ENCODE measurements around the gene CSTB. TPM values are rescaled to one million over a fixed set of nuclear protein-coding genes. Genes with fewer than 3 reads are reported as not detected.

The CSTB gene
- total and polyA plus RNA-seq, 2 donors (not counting 1 experiment from before 2014, with no cell fraction given) = 14.0 to 28.3 TPM

DNA sequence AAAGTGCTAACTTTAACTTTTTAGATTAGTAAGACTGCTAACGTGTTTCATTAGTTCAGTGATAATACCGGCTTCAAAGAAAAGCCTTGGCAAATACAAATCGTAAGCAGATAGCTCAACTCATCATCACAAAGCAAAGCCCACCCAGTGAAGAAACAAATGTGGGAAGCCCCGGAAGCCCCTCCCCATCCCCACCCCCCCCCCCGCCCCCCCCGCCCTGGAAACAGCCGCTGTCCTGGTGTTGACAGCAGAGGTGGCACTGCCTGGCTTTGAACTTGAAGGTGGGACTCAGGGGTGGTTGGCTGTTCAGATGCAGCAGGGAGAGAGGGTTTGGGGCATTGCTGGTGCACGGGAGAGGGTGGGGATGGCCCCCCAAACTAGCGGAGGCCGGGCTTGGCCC lies 43.0 kb downstream of the CSTB start:
- TF ChIP-seq EZH2 (IDR thresholded peaks at IDR 0.05; ENCODE audit: borderline replicate concordance, insufficient read depth, low read depth, low read length, poor library complexity, severe bottlenecking) (no peak), CTCF (IDR thresholded peaks at IDR 0.05) (no peak)
- WGBS (ENCODE audit: insufficient coverage) = no CpG with 5 or more reads among the region's 10 CpGs
- Histone ChIP-seq H3K36me3 (replicated peaks in 1 of 2; ENCODE audit: control extremely low read depth in 1 of 2, control insufficient read depth in 1 of 2, extremely low read depth in 1 of 2, insufficient read depth in 2 of 2, low read length in 1 of 2) (peaks cover 0 to 3% of the 10 kb centered on the region in 2 experiments), H3K9me3 (ENCODE audit: control extremely low read depth in 1 of 3, control insufficient read depth in 2 of 3, insufficient read depth in 1 of 3, low read length in 2 of 3) (peaks cover 0 to 5% (median 0%) of the 10 kb centered on the region in 3 donors), H3K4me2 (replicated peaks; ENCODE audit: low read depth, low read length, poor library complexity, severe bottlenecking) (no peak overlapping the region), H3K79me2 (ENCODE audit: control insufficient read depth, insufficient read depth, low read length) (peaks cover 19% of the 10 kb centered on the region), H3K4me3 (ENCODE audit: control extremely low read depth in 1 of 5, extremely low read depth in 1 of 5, insufficient read depth in 1 of 5, low read depth in 2 of 5, low read length in 4 of 5) (no peak overlapping the region), H4K20me1 (ENCODE audit: control insufficient read depth, insufficient read depth, low read length, poor library complexity, severe bottlenecking) (peaks cover 69% of the 10 kb centered on the region), H3K27me3 (replicated peaks in 1 of 4; ENCODE audit: control extremely low read depth in 1 of 4, control insufficient read depth in 3 of 4, insufficient read depth in 4 of 4, low read length in 3 of 4) (no peaks in the 10 kb centered on the region), H3K4me1 (ENCODE audit: control insufficient read depth in 2 of 2, insufficient read depth in 2 of 2, low read length in 2 of 2) (peaks cover 7 to 14% of the 10 kb centered on the region in 2 donors), H2AFZ (ENCODE audit: insufficient read depth, low read depth, low read length, poor library complexity, severe bottlenecking) (no peak overlapping the region), H3K9ac (ENCODE audit: low read length) (no peak overlapping the region), H3K27ac (ENCODE audit: low read length in 2 of 2) (no peak overlapping the region)
- POLR2A ChIA-PET = no interaction called here
- H3K27me3 Mint-ChIP-seq = no peaks in the 10 kb centered on the region
- H3K4me1 Mint-ChIP-seq = peaks cover 14% of the 10 kb centered on the region
- no peak for ATAC-seq (ENCODE audit: low read depth)
- no peaks in the 10 kb centered on the region for H3K9me3 Mint-ChIP-seq (ENCODE audit: insufficient read depth)
- CTCF ChIA-PET = no interaction called here
- intact Hi-C loops (cut with micrococcal nuclease) = no loop called here
- no peak overlapping the region for H3K4me3 Mint-ChIP-seq
- no peak overlapping the region for H3K27ac Mint-ChIP-seq
- DNase-seq = no peak

- no peak for TF ChIP-seq CTCF (IDR thresholded peaks at IDR 0.05)
- no peak for TF ChIP-seq EZH2 (IDR thresholded peaks at IDR 0.05; ENCODE audit: borderline replicate concordance, insufficient read depth, low read depth, low read length, poor library complexity, severe bottlenecking)
- Mint-ChIP-seq H3K27me3 (no peaks in the 10 kb centered on the region), H3K27ac (no peak overlapping the region), H3K4me1 (peaks cover 24% of the 10 kb centered on the region), H3K9me3 (ENCODE audit: insufficient read depth) (no peaks in the 10 kb centered on the region), H3K4me3 (no peak overlapping the region)
- no peak overlapping the region for H3K27ac ChIP-seq (ENCODE audit: low read length in 2 of 2)
- H3K9ac ChIP-seq (ENCODE audit: low read length) = no peak overlapping the region
- H3K36me3 ChIP-seq (replicated peaks in 1 of 2; ENCODE audit: control extremely low read depth in 1 of 2, control insufficient read depth in 1 of 2, extremely low read depth in 1 of 2, insufficient read depth in 2 of 2, low read length in 1 of 2) = peaks cover 0 to 3% of the 10 kb centered on the region in 2 experiments
- no peak for ATAC-seq (ENCODE audit: low read depth)
- H3K4me2 ChIP-seq (replicated peaks; ENCODE audit: low read depth, low read length, poor library complexity, severe bottlenecking) = no peak overlapping the region
- H3K27me3 ChIP-seq (replicated peaks in 1 of 4; ENCODE audit: control extremely low read depth in 1 of 4, control insufficient read depth in 3 of 4, insufficient read depth in 4 of 4, low read length in 3 of 4) = no peaks in the 10 kb centered on the region
- no peak for DNase-seq
- H3K79me2 ChIP-seq (ENCODE audit: control insufficient read depth, insufficient read depth, low read length) = peaks cover 29% of the 10 kb centered on the region
- intact Hi-C loops (cut with micrococcal nuclease) = no loop called here
- no peak overlapping the region for H3K4me3 ChIP-seq (ENCODE audit: control extremely low read depth in 1 of 5, extremely low read depth in 1 of 5, insufficient read depth in 1 of 5, low read depth in 2 of 5, low read length in 4 of 5)
- 97% methylated on average over 14 of the region's 23 CpGs for WGBS (ENCODE audit: insufficient coverage)
- H3K4me1 ChIP-seq (ENCODE audit: control insufficient read depth in 2 of 2, insufficient read depth in 2 of 2, low read length in 2 of 2) = peaks cover 17 to 24% of the 10 kb centered on the region in 2 donors
- peaks cover 0 to 5% (median 0%) of the 10 kb centered on the region in 3 donors for H3K9me3 ChIP-seq (ENCODE audit: control extremely low read depth in 1 of 3, control insufficient read depth in 2 of 3, insufficient read depth in 1 of 3, low read length in 2 of 3)
- H2AFZ ChIP-seq (ENCODE audit: insufficient read depth, low read depth, low read length, poor library complexity, severe bottlenecking) = no peak overlapping the region
- ChIA-PET CTCF (no interaction called here), POLR2A (no interaction called here)
- H4K20me1 ChIP-seq (ENCODE audit: control insufficient read depth, insufficient read depth, low read length, poor library complexity, severe bottlenecking) = peaks cover 69% of the 10 kb centered on the region
Observed at GRCh38 chr21:43731891-43732711, 44.0 kb downstream of the CSTB start.

Measured in B cell (primary cell).